ENCODE results near the gene RNF148.

DNA sequence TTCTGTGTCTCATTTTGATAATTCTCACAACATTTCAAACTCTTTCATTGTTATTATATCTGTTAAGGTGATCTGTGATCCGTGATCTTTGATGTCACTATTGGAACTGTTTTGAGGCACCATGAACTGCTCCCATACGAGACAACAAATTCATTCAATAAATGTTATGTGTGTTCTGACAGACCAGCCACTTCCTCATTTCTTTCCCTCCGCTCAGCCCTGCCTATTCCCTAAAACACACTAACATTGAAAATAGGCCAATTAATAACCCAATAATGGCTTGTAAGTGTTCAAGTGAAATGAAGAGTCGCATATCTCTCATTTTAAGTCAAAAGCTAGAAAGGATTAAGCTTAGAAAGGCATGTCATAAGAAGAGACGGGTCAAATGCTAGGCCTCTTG lies 49.0 kb downstream of the RNF148 start:
- TF ChIP-seq, protein P1, sequence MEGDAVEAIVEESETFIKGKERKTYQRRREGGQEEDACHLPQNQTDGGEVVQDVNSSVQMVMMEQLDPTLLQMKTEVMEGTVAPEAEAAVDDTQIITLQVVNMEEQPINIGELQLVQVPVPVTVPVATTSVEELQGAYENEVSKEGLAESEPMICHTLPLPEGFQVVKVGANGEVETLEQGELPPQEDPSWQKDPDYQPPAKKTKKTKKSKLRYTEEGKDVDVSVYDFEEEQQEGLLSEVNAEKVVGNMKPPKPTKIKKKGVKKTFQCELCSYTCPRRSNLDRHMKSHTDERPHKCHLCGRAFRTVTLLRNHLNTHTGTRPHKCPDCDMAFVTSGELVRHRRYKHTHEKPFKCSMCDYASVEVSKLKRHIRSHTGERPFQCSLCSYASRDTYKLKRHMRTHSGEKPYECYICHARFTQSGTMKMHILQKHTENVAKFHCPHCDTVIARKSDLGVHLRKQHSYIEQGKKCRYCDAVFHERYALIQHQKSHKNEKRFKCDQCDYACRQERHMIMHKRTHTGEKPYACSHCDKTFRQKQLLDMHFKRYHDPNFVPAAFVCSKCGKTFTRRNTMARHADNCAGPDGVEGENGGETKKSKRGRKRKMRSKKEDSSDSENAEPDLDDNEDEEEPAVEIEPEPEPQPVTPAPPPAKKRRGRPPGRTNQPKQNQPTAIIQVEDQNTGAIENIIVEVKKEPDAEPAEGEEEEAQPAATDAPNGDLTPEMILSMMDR (IDR thresholded peaks at IDR 0.05) = no peak
- TF ChIP-seq POLR2A (IDR thresholded peaks at IDR 0.05) = no peak
